ENCODE measurements around the gene SREBF2.

Gene SREBF2

GRCh38 chr22:41880653-41881052 is 47.7 kb downstream of the SREBF2 start:
- DNase-seq, result no peak

- DNase-seq, result no peak
Measured at GRCh38 chr22:41883400-41883799, 50.5 kb downstream of the SREBF2 start.

- DNase-seq, result no peak
Measured at GRCh38 chr22:41885116-41885515, 52.2 kb downstream of the SREBF2 start.

GRCh38 chr22:41885516-41885915 is 52.6 kb downstream of the SREBF2 start:
- no peak for DNase-seq

DNA sequence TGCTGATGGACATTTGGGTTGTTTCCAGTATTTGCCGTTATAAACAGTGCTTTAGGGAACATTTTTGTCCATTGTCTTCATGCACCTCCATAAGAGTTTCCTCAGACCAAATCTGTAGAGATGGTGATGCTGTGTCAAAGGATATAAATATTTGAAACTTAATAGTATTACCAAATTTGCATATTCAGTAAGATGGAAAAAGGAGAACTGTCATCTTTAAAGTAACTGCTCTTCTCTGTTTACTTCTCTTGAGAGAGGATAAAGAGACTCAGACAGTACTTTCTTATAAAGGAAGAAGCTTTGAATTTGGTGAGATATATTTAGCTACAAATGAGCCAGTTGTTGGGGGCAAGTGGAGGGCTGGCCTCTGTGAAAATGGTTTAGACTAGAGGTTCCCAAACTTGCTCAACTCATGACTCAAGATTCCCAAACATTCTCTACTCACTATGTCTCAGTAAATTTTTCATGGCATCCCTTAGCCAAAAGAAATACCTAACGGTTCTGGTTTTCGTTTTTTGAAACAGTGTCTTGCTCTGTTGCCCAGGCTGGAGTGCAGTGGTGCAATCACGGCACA is 55.8 kb downstream of the SREBF2 start:
- DNase-seq, result no peak

DNA sequence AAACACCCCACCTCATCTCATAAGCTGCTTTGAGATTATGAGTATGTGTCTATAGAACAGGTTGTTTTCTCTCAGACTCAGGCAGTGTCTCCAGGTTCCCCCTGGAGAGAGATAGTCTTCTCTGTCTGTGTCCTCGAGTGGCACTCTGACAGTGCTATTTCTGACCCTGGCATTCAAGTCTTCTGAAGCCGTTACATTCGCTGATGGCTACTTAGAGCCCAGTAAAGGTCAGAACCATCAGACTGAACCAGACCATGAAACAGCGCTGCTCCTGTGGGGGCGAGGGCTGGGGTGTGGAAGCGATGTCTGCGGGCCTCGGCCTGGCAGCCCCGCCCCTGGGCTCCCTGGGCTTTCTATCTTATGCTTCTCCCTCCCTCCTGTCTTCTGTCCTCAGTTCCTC is 58.5 kb downstream of the SREBF2 start:
- no peak for DNase-seq

- DNase-seq, result no peak
Measured at GRCh38 chr22:41892721-41893120, 59.8 kb downstream of the SREBF2 start.

DNA sequence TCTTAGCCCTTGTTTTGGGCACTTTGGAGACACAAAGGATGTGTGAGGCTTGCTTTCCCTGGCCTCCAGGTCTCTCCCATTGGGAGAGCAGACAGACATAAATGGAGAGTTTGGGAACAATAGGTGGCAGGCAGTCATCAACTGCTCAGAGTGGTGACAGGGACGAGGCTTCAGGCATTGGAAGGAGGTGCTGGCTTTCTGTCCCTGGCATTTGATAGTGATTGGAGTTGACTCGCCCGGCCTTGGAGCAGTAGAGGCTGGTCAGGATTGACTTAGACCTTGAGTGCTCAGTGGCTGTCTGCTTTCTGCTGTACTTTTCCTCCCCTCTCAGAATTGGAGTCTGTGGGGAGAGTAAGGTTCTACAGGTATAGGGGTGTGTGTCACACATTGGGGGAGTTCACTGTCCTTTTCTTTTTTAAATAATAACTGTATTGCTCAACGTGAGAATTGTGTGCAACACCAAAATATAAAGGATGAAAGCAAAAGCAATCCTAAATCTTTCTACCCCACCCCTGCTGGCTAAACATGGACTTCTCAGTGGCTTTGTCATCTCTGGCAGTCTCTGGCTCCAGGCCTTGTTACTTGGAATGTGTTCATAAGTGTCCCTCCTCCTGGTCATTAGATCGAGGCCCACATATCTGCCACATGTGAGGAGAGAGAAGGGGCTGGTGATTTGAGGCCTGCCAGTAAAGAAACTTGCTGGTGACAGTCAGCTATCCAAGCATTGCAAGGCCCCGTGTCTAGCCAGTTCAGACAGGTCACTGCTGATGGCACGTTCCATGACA is 60.9 kb downstream of the SREBF2 start:
- DNase-seq, result no peak

- DNase-seq, result no peak
Measured at GRCh38 chr22:41898645-41899044, 65.7 kb downstream of the SREBF2 start.

DNA sequence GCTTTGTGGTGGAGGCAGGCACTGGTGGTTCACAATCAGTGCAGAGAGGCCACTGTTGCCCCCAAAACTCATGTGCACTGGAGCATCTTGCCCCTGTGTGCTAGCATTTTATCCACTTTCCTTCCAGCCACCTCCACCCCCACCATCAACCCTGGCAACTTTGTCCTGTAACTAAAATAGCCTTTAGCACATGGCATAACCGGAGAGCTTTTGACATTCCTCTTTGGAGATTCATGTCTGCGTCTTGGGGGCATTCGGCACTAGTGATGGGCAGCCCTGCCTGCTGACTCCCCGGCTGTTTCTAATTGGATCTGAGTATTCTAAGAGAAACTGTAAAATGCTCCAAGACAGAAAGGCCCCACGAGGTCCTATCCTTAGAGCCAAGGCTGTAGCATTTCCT is 66.2 kb downstream of the SREBF2 start:
- DNase-seq, result no peak

GRCh38 chr22:41899992-41900651 is 67.2 kb downstream of the SREBF2 start:
- DNase-seq, result no peak

GRCh38 chr22:41900652-41901312 is 67.9 kb downstream of the SREBF2 start:
- no peak for DNase-seq

- DNase-seq, result no peak
Measured at GRCh38 chr22:41902016-41902415, 69.1 kb downstream of the SREBF2 start.

GRCh38 chr22:41902932-41903421 is 70.1 kb downstream of the SREBF2 start:
- DNase-seq, result no peak

GRCh38 chr22:41904450-41905410 is 71.8 kb downstream of the SREBF2 start:
- no peak for DNase-seq

DNA sequence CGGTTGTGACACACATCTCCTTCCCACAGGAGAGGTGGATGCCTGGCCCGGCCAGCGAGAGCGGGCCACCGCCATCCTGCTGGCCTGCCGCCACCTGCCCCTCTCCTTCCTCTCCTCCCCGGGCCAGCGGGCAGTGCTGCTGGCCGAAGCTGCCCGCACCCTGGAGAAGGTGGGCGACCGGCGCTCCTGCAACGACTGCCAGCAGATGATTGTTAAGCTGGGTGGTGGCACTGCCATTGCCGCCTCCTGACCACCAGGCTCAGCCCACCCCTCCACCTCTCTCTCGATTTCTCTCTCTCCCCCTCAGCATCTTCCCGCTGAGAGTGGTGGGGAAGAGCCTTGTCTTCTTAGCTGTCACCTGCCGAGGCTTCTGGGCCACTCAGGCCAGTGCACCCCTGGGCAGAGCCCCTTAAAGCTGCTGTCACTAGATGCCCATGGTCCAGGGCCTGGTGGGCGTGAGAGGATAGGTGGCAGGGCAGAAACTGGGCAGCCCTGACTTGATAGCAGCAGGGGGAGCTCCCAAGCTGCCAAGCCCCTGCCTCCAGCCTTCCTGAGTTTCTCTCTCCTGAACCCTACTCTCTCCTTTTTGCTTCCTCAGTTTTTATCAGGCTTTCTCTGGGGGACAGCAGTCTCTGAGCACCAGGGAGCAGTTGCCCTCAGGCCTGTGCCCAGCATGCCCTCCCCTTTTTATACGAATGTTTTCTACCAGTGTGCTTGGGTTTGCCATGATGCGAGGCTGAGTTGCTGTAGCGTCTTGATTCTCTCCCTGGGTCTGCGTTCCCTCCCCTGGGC is 72.7 kb downstream of the SREBF2 start:
- no peak for DNase-seq

DNA sequence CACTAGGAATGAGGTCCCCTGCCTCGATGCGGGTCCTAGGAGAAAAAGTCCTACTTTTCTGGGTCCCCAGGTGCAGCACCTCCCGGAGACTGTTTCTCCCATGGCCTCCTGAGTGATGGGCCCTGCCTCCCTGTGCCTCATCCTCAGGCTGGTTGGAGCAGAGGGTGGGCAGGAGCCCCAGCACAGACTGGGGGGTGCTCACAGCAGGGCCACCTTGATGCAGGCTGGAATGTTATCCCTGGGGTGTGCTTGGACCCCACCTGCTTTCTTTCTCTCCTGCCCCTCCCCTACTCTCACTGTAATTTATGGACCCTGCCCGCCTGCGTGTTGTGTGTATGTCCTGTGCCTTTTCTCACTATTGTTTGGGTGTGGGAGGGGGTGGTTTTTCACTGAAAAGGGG is 73.9 kb downstream of the SREBF2 start:
- no peak for DNase-seq

GRCh38 chr22:41907436-41908401 is 74.8 kb downstream of the SREBF2 start:
- DNase-seq, result no peak

- no peak for DNase-seq
Measured at GRCh38 chr22:41908411-41909309, 75.8 kb downstream of the SREBF2 start.

All from bone marrow (tissue), 2 donors.